Stomach (tissue), 4 donors: ENCODE results near the gene LHFPL3.

Experiments used
- POLR2AphosphoS5 ChIP-seq, 3 donors: sonication (generic); formaldehyde crosslinking; IDR thresholded peaks; one replicate each; pipeline ENCODE4 v1.6.1; 2016; ENCODE audit warnings: antibody characterized with exemption in 3 of 3
- TF ChIP-seq, protein P1 (sequence below), 7 experiments: fragments of 450-650 bp in 4 of 7; fragments of 200-600 bp in 3 of 7; sonication (generic) in 3 of 7; IDR thresholded peaks; one replicate each; pipeline ENCODE4 v1.5.1; 2016 to 2019; ENCODE audit warnings: antibody characterized with exemption in 7 of 7, control low read depth in 2 of 7, mild to moderate bottlenecking in 1 of 7

GRCh38 chr7:104534149-104534548, 205.7 kb downstream of the LHFPL3 start:
- TF ChIP-seq, protein P1, sequence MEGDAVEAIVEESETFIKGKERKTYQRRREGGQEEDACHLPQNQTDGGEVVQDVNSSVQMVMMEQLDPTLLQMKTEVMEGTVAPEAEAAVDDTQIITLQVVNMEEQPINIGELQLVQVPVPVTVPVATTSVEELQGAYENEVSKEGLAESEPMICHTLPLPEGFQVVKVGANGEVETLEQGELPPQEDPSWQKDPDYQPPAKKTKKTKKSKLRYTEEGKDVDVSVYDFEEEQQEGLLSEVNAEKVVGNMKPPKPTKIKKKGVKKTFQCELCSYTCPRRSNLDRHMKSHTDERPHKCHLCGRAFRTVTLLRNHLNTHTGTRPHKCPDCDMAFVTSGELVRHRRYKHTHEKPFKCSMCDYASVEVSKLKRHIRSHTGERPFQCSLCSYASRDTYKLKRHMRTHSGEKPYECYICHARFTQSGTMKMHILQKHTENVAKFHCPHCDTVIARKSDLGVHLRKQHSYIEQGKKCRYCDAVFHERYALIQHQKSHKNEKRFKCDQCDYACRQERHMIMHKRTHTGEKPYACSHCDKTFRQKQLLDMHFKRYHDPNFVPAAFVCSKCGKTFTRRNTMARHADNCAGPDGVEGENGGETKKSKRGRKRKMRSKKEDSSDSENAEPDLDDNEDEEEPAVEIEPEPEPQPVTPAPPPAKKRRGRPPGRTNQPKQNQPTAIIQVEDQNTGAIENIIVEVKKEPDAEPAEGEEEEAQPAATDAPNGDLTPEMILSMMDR (IDR thresholded peaks at IDR 0.05): no peak
- TF ChIP-seq POLR2AphosphoS5 (IDR thresholded peaks at IDR 0.05): no peak
